SU-DHL-6 (cell line): Measurements from ENCODE around the gene TLL2.

Experiments
- H2AFZ ChIP-seq: fragments of 200-600 bp; sonication (generic); 2 replicates; pipeline ENCODE4 v1.6.1; 2014; ENCODE audit warnings: low read depth, mild to moderate bottlenecking, moderate library complexity, mixed read lengths, antibody characterized with exemption, low read length; ENCODE audit not compliant: severe bottlenecking
- H3F3A ChIP-seq: fragments of 200-600 bp; shearing (Covaris generic); 2 replicates; pipeline ENCODE4 v1.6.0; 2016; ENCODE audit warnings: antibody characterized with exemption, mild to moderate bottlenecking; ENCODE audit not compliant: insufficient read depth
- H3K27ac ChIP-seq: fragments of 200-600 bp; sonication (generic); 2 replicates; pipeline ENCODE4 v1.5.1; 2016; ENCODE audit warnings: low read depth, mild to moderate bottlenecking, low read length, moderate library complexity, mixed read lengths
- H3K27me3 ChIP-seq: fragments of 200-600 bp; sonication (generic), shearing (Covaris generic); 2 replicates; pipeline ENCODE4 v1.6.0; 2014; ENCODE audit warnings: mild to moderate bottlenecking, low read length
- H3K36me3 ChIP-seq: fragments of 200-600 bp; sonication (generic); 2 replicates; pipeline ENCODE4 v1.6.1; 2014; ENCODE audit warnings: mild to moderate bottlenecking, low read length, mixed read lengths
- H3K4me2 ChIP-seq: fragments of 300-600, 200-600 bp; shearing (Covaris generic), sonication (generic); 2 replicates; pipeline ENCODE4 v1.6.0; 2014; ENCODE audit warnings: low read length, low read depth, mild to moderate bottlenecking; ENCODE audit not compliant: poor library complexity, severe bottlenecking
- H3K4me3 ChIP-seq: fragments of 200-600 bp; sonication (generic); 2 replicates; pipeline ENCODE4 v1.5.1; 2014; ENCODE audit warnings: antibody characterized with exemption, low read length, mild to moderate bottlenecking, mixed read lengths; ENCODE audit not compliant: insufficient read depth, poor library complexity, severe bottlenecking
- H3K79me2 ChIP-seq: fragments of 200-600 bp; sonication (generic); 2 replicates; pipeline ENCODE4 v1.6.1; 2014; ENCODE audit warnings: mild to moderate bottlenecking, low read length, moderate library complexity; ENCODE audit not compliant: insufficient read depth
- H3K9ac ChIP-seq: fragments of 200-600 bp; sonication (generic); 2 replicates; pipeline ENCODE4 v1.7.0; 2014; ENCODE audit warnings: mild to moderate bottlenecking, low read length
- H3K9me2 ChIP-seq: fragments of 200-600 bp; sonication (generic); replicated peaks from 2 replicates; pipeline ENCODE4 v1.6.1; 2014; ENCODE audit warnings: low read length; ENCODE audit not compliant: insufficient read depth
- H3K9me3 ChIP-seq: fragments of 200-600 bp; sonication (generic); 2 replicates; pipeline ENCODE4 v1.6.1; 2014; ENCODE audit warnings: low read length, mixed read lengths; ENCODE audit not compliant: insufficient read depth
- H4K20me1 ChIP-seq: fragments of 200-600 bp; sonication (generic); 2 replicates; pipeline ENCODE4 v1.6.1; 2014; ENCODE audit warnings: low read depth, mild to moderate bottlenecking, antibody characterized with exemption, low read length, moderate library complexity, mixed read lengths
- EZH2phosphoT487 ChIP-seq: fragments of 200-600 bp; sonication (generic), shearing (Covaris generic); conservative IDR thresholded peaks from 2 replicates; pipeline ENCODE4 v1.6.1; 2018; ENCODE audit warnings: mild to moderate bottlenecking, antibody characterized with exemption, low read length, moderate library complexity, mixed read lengths
- TF ChIP-seq, protein P1 (sequence below): fragments of 200-600 bp; sonication (generic); IDR thresholded peaks from one replicate; pipeline ENCODE4 v1.5.1; 2017; ENCODE audit warnings: antibody characterized with exemption, mild to moderate bottlenecking, low read length, moderate library complexity; ENCODE audit not compliant: insufficient read depth, poor library complexity, severe bottlenecking

Gene TLL2

GRCh38 chr10:96507044-96507443 lies 6.7 kb downstream of the TLL2 start:
- H3K79me2 ChIP-seq: no peaks in the 10 kb centered on the region
- no peaks in the 10 kb centered on the region for H3K27me3 ChIP-seq
- no peak overlapping the region for H3K9ac ChIP-seq
- no peaks in the 10 kb centered on the region for H3K9me2 ChIP-seq
- no peak overlapping the region for H3K27ac ChIP-seq
- H3K4me3 ChIP-seq: no peak overlapping the region
- H3K4me2 ChIP-seq: no peak overlapping the region
- no peaks in the 10 kb centered on the region for H3K9me3 ChIP-seq
- H2AFZ ChIP-seq: no peak overlapping the region
- H3K36me3 ChIP-seq: no peaks in the 10 kb centered on the region
- TF ChIP-seq, protein P1, sequence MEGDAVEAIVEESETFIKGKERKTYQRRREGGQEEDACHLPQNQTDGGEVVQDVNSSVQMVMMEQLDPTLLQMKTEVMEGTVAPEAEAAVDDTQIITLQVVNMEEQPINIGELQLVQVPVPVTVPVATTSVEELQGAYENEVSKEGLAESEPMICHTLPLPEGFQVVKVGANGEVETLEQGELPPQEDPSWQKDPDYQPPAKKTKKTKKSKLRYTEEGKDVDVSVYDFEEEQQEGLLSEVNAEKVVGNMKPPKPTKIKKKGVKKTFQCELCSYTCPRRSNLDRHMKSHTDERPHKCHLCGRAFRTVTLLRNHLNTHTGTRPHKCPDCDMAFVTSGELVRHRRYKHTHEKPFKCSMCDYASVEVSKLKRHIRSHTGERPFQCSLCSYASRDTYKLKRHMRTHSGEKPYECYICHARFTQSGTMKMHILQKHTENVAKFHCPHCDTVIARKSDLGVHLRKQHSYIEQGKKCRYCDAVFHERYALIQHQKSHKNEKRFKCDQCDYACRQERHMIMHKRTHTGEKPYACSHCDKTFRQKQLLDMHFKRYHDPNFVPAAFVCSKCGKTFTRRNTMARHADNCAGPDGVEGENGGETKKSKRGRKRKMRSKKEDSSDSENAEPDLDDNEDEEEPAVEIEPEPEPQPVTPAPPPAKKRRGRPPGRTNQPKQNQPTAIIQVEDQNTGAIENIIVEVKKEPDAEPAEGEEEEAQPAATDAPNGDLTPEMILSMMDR: no peak
- no peak for TF ChIP-seq EZH2phosphoT487
- no peaks in the 10 kb centered on the region for H4K20me1 ChIP-seq
- no peaks in the 10 kb centered on the region for H3F3A ChIP-seq

- no peak overlapping the region for H3K4me2 ChIP-seq
- H2AFZ ChIP-seq: no peak overlapping the region
- no peaks in the 10 kb centered on the region for H3K27me3 ChIP-seq
- H4K20me1 ChIP-seq: no peaks in the 10 kb centered on the region
- no peaks in the 10 kb centered on the region for H3F3A ChIP-seq
- no peak overlapping the region for H3K27ac ChIP-seq
- no peak overlapping the region for H3K9ac ChIP-seq
- TF ChIP-seq, protein P1: no peak
- no peak for TF ChIP-seq EZH2phosphoT487
- no peaks in the 10 kb centered on the region for H3K36me3 ChIP-seq
- H3K9me2 ChIP-seq: no peaks in the 10 kb centered on the region
- no peaks in the 10 kb centered on the region for H3K79me2 ChIP-seq
- no peaks in the 10 kb centered on the region for H3K9me3 ChIP-seq
- no peak overlapping the region for H3K4me3 ChIP-seq
Observed at GRCh38 chr10:96505150-96506136, 8.3 kb downstream of the TLL2 start.

DNA sequence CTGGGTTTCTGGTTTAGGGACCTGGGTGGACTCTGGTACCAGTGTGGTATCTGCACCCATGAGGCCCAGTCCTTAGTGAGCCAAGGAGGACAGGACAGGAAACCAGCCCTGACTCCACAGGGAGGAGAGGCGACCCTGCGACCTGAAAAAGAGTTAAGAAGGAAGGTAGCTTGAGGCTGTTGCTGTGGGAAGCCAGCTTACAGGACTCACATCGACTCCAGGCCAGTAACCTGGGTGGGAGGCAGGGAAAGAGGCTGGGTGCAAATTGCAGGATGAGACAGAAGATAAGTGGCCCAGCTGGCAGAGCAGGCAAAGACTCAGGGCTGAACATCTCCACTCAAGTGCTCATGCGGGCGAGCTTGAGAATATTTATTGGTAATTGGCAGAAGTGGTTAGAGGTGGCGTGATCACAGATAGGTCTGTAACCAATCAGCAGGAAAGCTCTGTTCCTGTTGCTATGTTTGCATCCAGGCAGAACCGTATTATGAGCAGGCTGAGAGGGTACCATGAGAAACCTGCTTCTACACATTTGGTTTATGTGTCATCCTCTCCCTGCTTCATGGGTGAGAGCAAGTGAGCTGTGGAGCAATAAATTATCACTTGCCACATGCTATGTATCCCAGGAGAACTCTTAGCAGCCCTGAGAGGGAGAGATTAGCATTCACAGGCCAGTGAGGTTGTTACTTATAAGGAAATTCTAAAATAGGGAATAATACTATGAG lies 11.0 kb downstream of the TLL2 start:
- H3K9ac ChIP-seq: no peak overlapping the region
- no peaks in the 10 kb centered on the region for H3K27me3 ChIP-seq
- no peak overlapping the region for H3K27ac ChIP-seq
- H2AFZ ChIP-seq: no peak overlapping the region
- no peak overlapping the region for H3K4me2 ChIP-seq
- H3K9me2 ChIP-seq: no peaks in the 10 kb centered on the region
- no peaks in the 10 kb centered on the region for H3K79me2 ChIP-seq
- no peaks in the 10 kb centered on the region for H3F3A ChIP-seq
- H3K4me3 ChIP-seq: no peak overlapping the region
- H3K36me3 ChIP-seq: no peaks in the 10 kb centered on the region
- no peaks in the 10 kb centered on the region for H4K20me1 ChIP-seq
- TF ChIP-seq, protein P1: no peak
- no peak for TF ChIP-seq EZH2phosphoT487
- no peaks in the 10 kb centered on the region for H3K9me3 ChIP-seq
